GM23338 (cell line): ENCODE measurements around the gene DTHD1. TPM values are rescaled to one million over a fixed set of nuclear protein-coding genes. Genes with fewer than 3 reads are reported as not detected.

Source experiments
- ATAC-seq: fragments of 200-7000 bp; cut with Tn5 transposase; 3 replicates; pipeline ENCODE4 v1.9.1; 2020
- DNase-seq: peaks from one replicate; pipeline ENCODE4 v3.0.0-alpha.2; 2015; ENCODE audit warnings: low spot score
- H2AFZ ChIP-seq: fragments of 200-600 bp; sonication (generic); 2 replicates; pipeline ENCODE4 v1.8.0; 2016; ENCODE audit warnings: antibody characterized with exemption, mild to moderate bottlenecking, moderate library complexity
- H3F3A ChIP-seq: fragments of 200-600 bp; sonication (generic); replicated peaks from 2 replicates; pipeline ENCODE4 v1.8.0; 2017; ENCODE audit warnings: antibody characterized with exemption, mixed run types, low read depth
- H3K27ac ChIP-seq: fragments of 200-600 bp; sonication (generic); 2 replicates; pipeline ENCODE4 v1.6.1; 2016; ENCODE audit warnings: low read depth
- H3K27me3 ChIP-seq: fragments of 200-600 bp; sonication (generic); 2 replicates; pipeline ENCODE4 v1.8.0; 2016; ENCODE audit warnings: mild to moderate bottlenecking, mixed run types, moderate library complexity; ENCODE audit not compliant: insufficient read depth
- H3K36me3 ChIP-seq: fragments of 200-600 bp; sonication (generic); 2 replicates; pipeline ENCODE4 v1.8.0; 2016; ENCODE audit warnings: mild to moderate bottlenecking; ENCODE audit not compliant: insufficient read depth
- H3K4me1 ChIP-seq: fragments of 200-600 bp; sonication (generic); 2 replicates; pipeline ENCODE4 v1.8.0; 2016; ENCODE audit warnings: mild to moderate bottlenecking, moderate library complexity; ENCODE audit not compliant: insufficient read depth
- H3K4me2 ChIP-seq: fragments of 200-600 bp; sonication (generic); 2 replicates; pipeline ENCODE4 v1.7.1; 2017; ENCODE audit warnings: mixed run types
- H3K4me3 ChIP-seq: fragments of 200-600 bp; sonication (generic); 2 replicates; pipeline ENCODE4 v1.6.1; 2016; ENCODE audit warnings: mixed run types
- H3K79me2 ChIP-seq: fragments of 200-600 bp; sonication (generic); replicated peaks from 2 replicates; pipeline ENCODE4 v1.8.0; 2017; ENCODE audit warnings: mild to moderate bottlenecking; ENCODE audit not compliant: insufficient read depth
- H3K9me2 ChIP-seq: fragments of 200-600 bp; sonication (generic); 2 replicates; pipeline ENCODE4 v1.8.0; 2017; ENCODE audit not compliant: insufficient read depth
- H4K20me1 ChIP-seq: fragments of 200-600 bp; sonication (generic); replicated peaks from 2 replicates; pipeline ENCODE4 v1.8.0; 2017; ENCODE audit warnings: mild to moderate bottlenecking; ENCODE audit not compliant: insufficient read depth
- H3K27ac Mint-ChIP-seq: 2 replicates; pipeline ENCODE4 v1.8.0; 2020; ENCODE audit warnings: inconsistent platforms, mild to moderate bottlenecking, moderate library complexity, mixed read lengths
- H3K27me3 Mint-ChIP-seq: 3 replicates; pipeline ENCODE4 v1.8.0; 2022; ENCODE audit warnings: low read depth, mild to moderate bottlenecking, moderate library complexity, mixed read lengths, inconsistent platforms; ENCODE audit not compliant: insufficient read depth, poor library complexity
- H3K36me3 Mint-ChIP-seq: 3 replicates; pipeline ENCODE4 v1.8.0; 2021; ENCODE audit warnings: low read depth, mild to moderate bottlenecking, inconsistent platforms, moderate library complexity, mixed read lengths
- H3K4me1 Mint-ChIP-seq: 3 replicates; pipeline ENCODE4 v1.8.0; 2020; ENCODE audit warnings: mild to moderate bottlenecking, inconsistent platforms, mixed read lengths
- H3K4me3 Mint-ChIP-seq: 3 replicates; pipeline ENCODE4 v1.8.0; 2021; ENCODE audit warnings: moderate library complexity, mild to moderate bottlenecking, inconsistent platforms, mixed read lengths
- H3K9me3 Mint-ChIP-seq: 3 replicates; pipeline ENCODE4 v1.8.0; 2020; ENCODE audit warnings: moderate library complexity, mild to moderate bottlenecking, inconsistent platforms, mixed read lengths
- CREB1 ChIP-seq: fragments of 250-450 bp; sonication (Bioruptor Pico); IDR thresholded peaks from 2 replicates; pipeline ENCODE4 v1.5.0; 2020; ENCODE audit warnings: low read depth, mild to moderate bottlenecking, moderate library complexity
- ETS1 ChIP-seq: IDR thresholded peaks from 2 replicates; pipeline ENCODE4 v1.6.1; 2016; ENCODE audit warnings: antibody characterized with exemption
- EZH2 ChIP-seq: fragments of 200-600 bp; sonication (generic); IDR thresholded peaks from one replicate; pipeline ENCODE4 v1.8.0; 2017; ENCODE audit warnings: antibody characterized with exemption, mild to moderate bottlenecking, low read depth; ENCODE audit not compliant: unreplicated experiment
- EZH2phosphoT487 ChIP-seq: fragments of 200-600 bp; sonication (generic); IDR thresholded peaks from one replicate; pipeline ENCODE4 v1.8.1; 2018; ENCODE audit warnings: antibody characterized with exemption; ENCODE audit not compliant: unreplicated experiment
- JUNB ChIP-seq: IDR thresholded peaks from one replicate; pipeline ENCODE4 v1.6.1; 2016; ENCODE audit warnings: antibody characterized with exemption; ENCODE audit not compliant: unreplicated experiment
- NANOG ChIP-seq: IDR thresholded peaks from 2 replicates; pipeline ENCODE4 v1.6.1; 2016; ENCODE audit warnings: antibody characterized with exemption, borderline replicate concordance
- POLR2AphosphoS5 ChIP-seq: IDR thresholded peaks from 2 replicates; pipeline ENCODE4 v1.6.1; 2016; ENCODE audit warnings: antibody characterized with exemption, low read depth
- REST ChIP-seq: IDR thresholded peaks from one replicate; pipeline ENCODE4 v1.6.1; 2018; ENCODE audit warnings: antibody characterized with exemption; ENCODE audit not compliant: unreplicated experiment
- ZNF462 ChIP-seq: fragments of 250-450 bp; sonication (Bioruptor Pico); IDR thresholded peaks from 2 replicates; pipeline ENCODE4 v1.5.0; 2020; ENCODE audit warnings: mild to moderate bottlenecking, moderate library complexity
- polyA plus RNA-seq: library from polyadenylated mRNA; unstranded; fragments of >200 nt; fragmentation: Nextera tagmentation; extraction: Ambion mirVana; gene quantifications from 2 replicates; pipeline ENCODE4 v1.2.1, GENCODE V29; 2016
- total RNA-seq: library from RNA; depleted of rRNA; stranded (reverse); fragments of >200 nt; shearing (Covaris generic); gene quantifications from 2 replicates; pipeline ENCODE4 v1.2.3, GENCODE V29; 2014
- TF ChIP-seq, protein P1 (sequence below), 2 experiments: fragments of 200-600 bp in 1 of 2; sonication (generic) in 1 of 2; conservative IDR thresholded peaks; 2 replicates each; pipeline versions ENCODE4 v1.5.1 to v1.6.1; 2016 to 2017; ENCODE audit warnings: antibody characterized with exemption in 2 of 2, low read depth in 2 of 2, mild to moderate bottlenecking in 2 of 2, moderate library complexity in 1 of 2

DTHD1 gene
- total and polyA plus RNA-seq, 2 experiments from 2014 or later = not detected

- H3K9me3 Mint-ChIP-seq = no peaks in the 10 kb centered on the region
- TF ChIP-seq ETS1 = no peak
- TF ChIP-seq EZH2 = no peak
- TF ChIP-seq POLR2AphosphoS5 = no peak
- TF ChIP-seq NANOG = no peak
- TF ChIP-seq JUNB = no peak
- no peak for TF ChIP-seq ZNF462 (CRISPR knock-in tag)
- TF ChIP-seq, protein P1, sequence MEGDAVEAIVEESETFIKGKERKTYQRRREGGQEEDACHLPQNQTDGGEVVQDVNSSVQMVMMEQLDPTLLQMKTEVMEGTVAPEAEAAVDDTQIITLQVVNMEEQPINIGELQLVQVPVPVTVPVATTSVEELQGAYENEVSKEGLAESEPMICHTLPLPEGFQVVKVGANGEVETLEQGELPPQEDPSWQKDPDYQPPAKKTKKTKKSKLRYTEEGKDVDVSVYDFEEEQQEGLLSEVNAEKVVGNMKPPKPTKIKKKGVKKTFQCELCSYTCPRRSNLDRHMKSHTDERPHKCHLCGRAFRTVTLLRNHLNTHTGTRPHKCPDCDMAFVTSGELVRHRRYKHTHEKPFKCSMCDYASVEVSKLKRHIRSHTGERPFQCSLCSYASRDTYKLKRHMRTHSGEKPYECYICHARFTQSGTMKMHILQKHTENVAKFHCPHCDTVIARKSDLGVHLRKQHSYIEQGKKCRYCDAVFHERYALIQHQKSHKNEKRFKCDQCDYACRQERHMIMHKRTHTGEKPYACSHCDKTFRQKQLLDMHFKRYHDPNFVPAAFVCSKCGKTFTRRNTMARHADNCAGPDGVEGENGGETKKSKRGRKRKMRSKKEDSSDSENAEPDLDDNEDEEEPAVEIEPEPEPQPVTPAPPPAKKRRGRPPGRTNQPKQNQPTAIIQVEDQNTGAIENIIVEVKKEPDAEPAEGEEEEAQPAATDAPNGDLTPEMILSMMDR (conservative IDR thresholded peaks at IDR 0.05; ENCODE audit: low read depth in 2 of 2) = no peak
- TF ChIP-seq EZH2phosphoT487 = no peak
- TF ChIP-seq REST = no peak
- TF ChIP-seq CREB1 (CRISPR knock-in tag) = no peak
- no peaks in the 10 kb centered on the region for H3K36me3 ChIP-seq
- H3K4me1 Mint-ChIP-seq = peaks cover 5% of the 10 kb centered on the region; the same call in 2 of the 3 replicates
- H2AFZ ChIP-seq = peak overlapping the region; percentile 60; the same call in 1 of the 2 replicates
- no peak overlapping the region for H3K27ac Mint-ChIP-seq
- no peak overlapping the region for H3K4me2 ChIP-seq
- H3K27ac ChIP-seq = no peak overlapping the region
- H3F3A ChIP-seq = no peaks in the 10 kb centered on the region
- H3K27me3 ChIP-seq = no peaks in the 10 kb centered on the region
- no peaks in the 10 kb centered on the region for H3K4me1 ChIP-seq
- no peaks in the 10 kb centered on the region for H3K79me2 ChIP-seq
- ATAC-seq (no peak), DNase-seq (no peak)
- H3K4me3 Mint-ChIP-seq = no peak overlapping the region
- no peaks in the 10 kb centered on the region for H4K20me1 ChIP-seq
- no peak overlapping the region for H3K4me3 ChIP-seq
- no peaks in the 10 kb centered on the region for H3K9me2 ChIP-seq
- no peaks in the 10 kb centered on the region for H3K27me3 Mint-ChIP-seq
- no peaks in the 10 kb centered on the region for H3K36me3 Mint-ChIP-seq
Measured at GRCh38 chr4:36329228-36329627, 47.8 kb downstream of the DTHD1 start.
